Measurements from ENCODE around the gene MUC22. TPM values are rescaled to one million over a fixed set of nuclear protein-coding genes. Genes with fewer than 3 reads are reported as not detected.
A peak's percentile ranks its signal among the peaks of the same experiment; 100 is the strongest.

MUC22 gene
- total and polyA plus RNA-seq, 2 donors from 2014 or later: not detected

GRCh38 chr6:31070711-31071197 is 60.5 kb downstream of the MUC22 start:
- intact Hi-C loops (cut with DNase I): loop anchor here (10.0 kb wide), 2 partner anchors 156 to 246 kb away; partner anchors contain the start of gene VARS2
- Histone ChIP-seq H3K4me3 (ENCODE audit: low read length in 3 of 3) (no peak overlapping the region), H3K9ac (ENCODE audit: low read length in 3 of 3) (no peak overlapping the region), H3K36me3 (ENCODE audit: control insufficient read depth in 2 of 3, insufficient read depth in 3 of 3, low read length in 3 of 3) (no peaks in the 10 kb centered on the region), H3K27ac (ENCODE audit: low read depth in 2 of 2, low read length in 2 of 2) (no peak overlapping the region), H3K4me1 (ENCODE audit: control insufficient read depth in 2 of 3, insufficient read depth in 2 of 3, low read depth in 1 of 3, low read length in 3 of 3) (peaks cover 0 to 2% (median 0%) of the 10 kb centered on the region in 3 donors), H3K27me3 (ENCODE audit: control insufficient read depth, insufficient read depth, low read length) (no peaks in the 10 kb centered on the region), H3K9me3 (ENCODE audit: control insufficient read depth in 2 of 3, insufficient read depth in 1 of 3, low read length in 3 of 3) (no peaks in the 10 kb centered on the region)
- TF ChIP-seq CTCF (IDR thresholded peaks at IDR 0.05; ENCODE audit: borderline replicate concordance, extremely low read depth, insufficient read depth): peak; percentile 68
- FAIRE-seq (no peak), DNase-seq (peak in 4 of 5 donors; percentile 70 to 89 (median 79))

GRCh38 chr6:31074401-31074800 is 64.1 kb downstream of the MUC22 start:
- DNase-seq: no peak
- Histone ChIP-seq H3K27me3 (ENCODE audit: control insufficient read depth, insufficient read depth, low read length) (no peaks in the 10 kb centered on the region), H3K27ac (ENCODE audit: low read depth in 2 of 2, low read length in 2 of 2) (no peak overlapping the region), H3K9ac (ENCODE audit: low read length in 3 of 3) (no peak overlapping the region), H3K36me3 (ENCODE audit: control insufficient read depth in 2 of 3, insufficient read depth in 3 of 3, low read length in 3 of 3) (no peaks in the 10 kb centered on the region), H3K4me3 (ENCODE audit: low read length in 3 of 3) (no peak overlapping the region), H3K9me3 (ENCODE audit: control insufficient read depth in 2 of 3, insufficient read depth in 1 of 3, low read length in 3 of 3) (no peaks in the 10 kb centered on the region), H3K4me1 (ENCODE audit: control insufficient read depth in 2 of 3, insufficient read depth in 2 of 3, low read depth in 1 of 3, low read length in 3 of 3) (peaks cover 0 to 2% (median 0%) of the 10 kb centered on the region in 3 donors)
- TF ChIP-seq CTCF (IDR thresholded peaks at IDR 0.05; ENCODE audit: borderline replicate concordance, extremely low read depth, insufficient read depth): no peak
- no peak for FAIRE-seq
- intact Hi-C loops (cut with DNase I): loop anchor here (10.0 kb wide), 2 partner anchors 160 to 250 kb away; partner anchors contain the start of gene VARS2

- FAIRE-seq: no peak
- Histone ChIP-seq H3K4me3 (ENCODE audit: low read length in 3 of 3) (no peak overlapping the region), H3K9ac (ENCODE audit: low read length in 3 of 3) (no peak overlapping the region), H3K36me3 (ENCODE audit: control insufficient read depth in 2 of 3, insufficient read depth in 3 of 3, low read length in 3 of 3) (no peaks in the 10 kb centered on the region), H3K4me1 (ENCODE audit: control insufficient read depth in 2 of 3, insufficient read depth in 2 of 3, low read depth in 1 of 3, low read length in 3 of 3) (peaks cover 0 to 3% (median 0%) of the 10 kb centered on the region in 3 donors), H3K27ac (ENCODE audit: low read depth in 2 of 2, low read length in 2 of 2) (no peak overlapping the region), H3K9me3 (ENCODE audit: control insufficient read depth in 2 of 3, insufficient read depth in 1 of 3, low read length in 3 of 3) (no peaks in the 10 kb centered on the region), H3K27me3 (ENCODE audit: control insufficient read depth, insufficient read depth, low read length) (no peaks in the 10 kb centered on the region)
- intact Hi-C loops (cut with DNase I): loop anchor here (10.0 kb wide), 2 partner anchors 161 to 251 kb away; partner anchors contain the start of gene VARS2
- no peak for DNase-seq
- TF ChIP-seq CTCF (IDR thresholded peaks at IDR 0.05; ENCODE audit: borderline replicate concordance, extremely low read depth, insufficient read depth): no peak
These were observed 65.3 kb downstream of the MUC22 start for GRCh38 chr6:31075528-31075927.

Data from kidney (tissue), 14 donors.